Activated naive CD8-positive, alpha-beta T cell treated with anti-CD3 and anti-CD28 coated beads, Interleukin-2, amount 50 U/mL, for 24 hours (primary cell): ENCODE data around the gene MEOX1.

ENCODE experiments used
- ATAC-seq: fragments of 150-1000 bp; cut with Tn5 transposase; one replicate; pipeline ENCODE4 v1.10.0; 2021
- DNase-seq: peaks from one replicate; pipeline ENCODE4 v3.0.0; 2021
- H3K27ac Mint-ChIP-seq: one replicate; pipeline ENCODE4 v1.8.0; 2021; ENCODE audit warnings: mild to moderate bottlenecking, mixed read lengths
- H3K27me3 Mint-ChIP-seq: one replicate; pipeline ENCODE4 v1.8.0; 2021; ENCODE audit warnings: mixed read lengths
- H3K36me3 Mint-ChIP-seq: one replicate; pipeline ENCODE4 v1.8.0; 2021; ENCODE audit warnings: low read depth, mixed read lengths
- H3K4me1 Mint-ChIP-seq: one replicate; pipeline ENCODE4 v1.8.0; 2021; ENCODE audit warnings: mixed read lengths
- H3K4me3 Mint-ChIP-seq: one replicate; pipeline ENCODE4 v1.8.0; 2021; ENCODE audit warnings: mild to moderate bottlenecking, moderate library complexity, mixed read lengths
- H3K9me3 Mint-ChIP-seq: one replicate; pipeline ENCODE4 v1.8.0; 2021; ENCODE audit warnings: mixed read lengths

Gene MEOX1

DNA sequence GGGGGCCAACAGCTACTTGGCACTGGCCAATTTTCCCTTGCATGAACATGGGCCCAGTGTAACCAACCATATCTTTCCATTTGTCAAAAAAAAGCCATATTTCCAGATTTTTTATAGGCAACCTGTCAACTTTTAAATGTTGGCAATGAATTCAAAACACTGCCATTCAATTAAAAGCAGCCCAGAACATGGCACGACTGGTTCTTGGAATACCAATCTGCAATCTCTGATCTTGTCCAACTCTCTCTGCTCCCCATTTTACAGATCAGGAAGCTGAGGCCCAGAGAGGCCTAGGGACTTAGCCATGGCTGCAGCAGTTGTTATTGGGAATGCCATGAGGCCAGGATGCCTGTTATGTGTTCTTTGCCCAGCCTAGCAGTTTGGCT, 8.9 kb upstream of the MEOX1 start:
- peaks cover 3% of the 10 kb centered on the region for H3K27me3 Mint-ChIP-seq

GRCh38 chr17:43669971-43670644, 8.4 kb upstream of the MEOX1 start:
- Mint-ChIP-seq H3K27ac (no peak overlapping the region), H3K4me1 (peaks cover 11% of the 10 kb centered on the region), H3K9me3 (no peaks in the 10 kb centered on the region), H3K4me3 (no peak overlapping the region), H3K36me3 (no peaks in the 10 kb centered on the region), H3K27me3 (no peaks in the 10 kb centered on the region)
- DNase-seq (no peak), ATAC-seq (peak; percentile 26)

More for the DNA sequence above, 8.9 kb upstream of the MEOX1 start:
- Mint-ChIP-seq H3K4me1 (peaks cover 11% of the 10 kb centered on the region), H3K27ac (no peak overlapping the region), H3K4me3 (no peak overlapping the region), H3K9me3 (no peaks in the 10 kb centered on the region), H3K36me3 (no peaks in the 10 kb centered on the region)
- DNase-seq (no peak), ATAC-seq (no peak)

DNA sequence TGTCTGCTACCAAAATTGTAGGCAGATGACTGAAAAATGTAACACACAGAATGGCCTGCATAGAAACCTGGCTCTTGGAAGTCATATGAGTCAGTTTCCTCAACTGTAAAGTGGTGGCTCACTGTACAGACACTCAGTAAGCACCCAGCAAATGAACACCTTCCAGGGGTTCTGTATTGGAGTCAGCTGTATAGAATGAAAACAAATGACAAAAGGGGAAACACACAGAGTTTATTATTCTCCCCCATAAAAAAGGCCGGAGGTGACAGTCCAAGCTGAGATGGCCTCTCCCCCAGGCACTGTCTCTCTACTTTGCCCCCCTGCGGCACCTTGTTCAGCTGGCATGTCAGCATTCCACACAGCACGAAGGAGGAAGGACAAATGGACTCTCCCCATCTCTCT, 6.2 kb upstream of the MEOX1 start:
- Mint-ChIP-seq H3K27ac (no peak overlapping the region), H3K4me3 (no peak overlapping the region), H3K27me3 (no peaks in the 10 kb centered on the region), H3K4me1 (peaks cover 9% of the 10 kb centered on the region), H3K9me3 (no peaks in the 10 kb centered on the region), H3K36me3 (no peaks in the 10 kb centered on the region)
- DNase-seq: no peak
- ATAC-seq: peak; percentile 47

DNA sequence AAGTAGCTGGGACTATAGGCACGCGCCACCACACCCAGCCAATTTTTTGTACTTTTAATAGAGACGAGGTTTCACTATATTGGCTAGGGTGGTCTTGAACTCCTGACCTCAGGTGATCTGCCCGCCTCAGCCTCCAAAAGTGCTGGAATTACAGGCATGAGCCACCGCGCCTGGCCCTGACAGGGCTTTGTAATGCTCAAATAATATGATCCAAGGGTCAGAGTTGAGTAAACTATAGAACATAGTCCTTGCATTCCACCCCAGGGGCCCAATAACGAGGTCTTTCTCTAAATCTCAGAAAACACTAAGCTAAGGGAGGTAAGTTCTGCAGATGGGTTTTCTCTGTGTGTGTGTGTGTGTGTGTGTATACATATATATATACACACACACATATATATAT, 5.8 kb upstream of the MEOX1 start:
- ATAC-seq: no peak

DNA sequence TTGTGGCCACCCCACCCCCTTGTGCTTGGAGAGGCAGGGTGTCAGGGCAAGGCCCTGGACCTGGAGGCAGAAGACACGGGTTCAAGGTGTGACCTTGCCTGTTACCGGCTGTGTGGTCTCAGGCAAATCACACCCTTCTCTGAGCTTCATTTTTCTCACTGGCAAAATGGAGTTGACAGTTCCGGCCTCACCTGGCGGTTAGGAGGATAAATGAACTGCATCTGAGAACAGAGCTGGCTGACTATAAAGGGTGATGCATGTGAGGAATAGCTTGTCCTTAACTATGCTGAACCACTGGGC, 4.2 kb upstream of the MEOX1 start:
- H3K9me3 Mint-ChIP-seq: no peaks in the 10 kb centered on the region
- H3K36me3 Mint-ChIP-seq: no peaks in the 10 kb centered on the region
- DNase-seq: no peak
- no peak overlapping the region for H3K4me3 Mint-ChIP-seq
- H3K27ac Mint-ChIP-seq: no peak overlapping the region
- H3K27me3 Mint-ChIP-seq: no peaks in the 10 kb centered on the region
- peaks cover 27% of the 10 kb centered on the region for H3K4me1 Mint-ChIP-seq
- no peak for ATAC-seq

More for the DNA sequence above, 5.8 kb upstream of the MEOX1 start:
- H3K27me3 Mint-ChIP-seq: no peaks in the 10 kb centered on the region
- no peak overlapping the region for H3K27ac Mint-ChIP-seq
- DNase-seq: no peak
- no peaks in the 10 kb centered on the region for H3K36me3 Mint-ChIP-seq
- H3K4me1 Mint-ChIP-seq: peaks cover 11% of the 10 kb centered on the region
- no peak overlapping the region for H3K4me3 Mint-ChIP-seq
- H3K9me3 Mint-ChIP-seq: no peaks in the 10 kb centered on the region

GRCh38 chr17:43665084-43665936, 3.6 kb upstream of the MEOX1 start:
- no peak overlapping the region for H3K4me3 Mint-ChIP-seq
- H3K27ac Mint-ChIP-seq: no peak overlapping the region
- no peaks in the 10 kb centered on the region for H3K27me3 Mint-ChIP-seq
- DNase-seq (no peak), ATAC-seq (no peak)
- H3K9me3 Mint-ChIP-seq: no peaks in the 10 kb centered on the region
- H3K4me1 Mint-ChIP-seq: peaks cover 31% of the 10 kb centered on the region
- H3K36me3 Mint-ChIP-seq: no peaks in the 10 kb centered on the region

- Mint-ChIP-seq H3K36me3 (no peaks in the 10 kb centered on the region), H3K4me3 (no peak overlapping the region), H3K27me3 (peaks cover 2% of the 10 kb centered on the region), H3K27ac (no peak overlapping the region), H3K4me1 (peaks cover 23% of the 10 kb centered on the region), H3K9me3 (no peaks in the 10 kb centered on the region)
- ATAC-seq: no peak
- no peak for DNase-seq
Observed at GRCh38 chr17:43664096-43664495, 2.4 kb upstream of the MEOX1 start.

GRCh38 chr17:43663383-43663782, 1.7 kb upstream of the MEOX1 start:
- ATAC-seq (no peak), DNase-seq (no peak)
- Mint-ChIP-seq H3K4me3 (no peak overlapping the region), H3K27me3 (peaks cover 2% of the 10 kb centered on the region), H3K4me1 (peaks cover 23% of the 10 kb centered on the region), H3K27ac (no peak overlapping the region), H3K36me3 (no peaks in the 10 kb centered on the region), H3K9me3 (no peaks in the 10 kb centered on the region)

DNA sequence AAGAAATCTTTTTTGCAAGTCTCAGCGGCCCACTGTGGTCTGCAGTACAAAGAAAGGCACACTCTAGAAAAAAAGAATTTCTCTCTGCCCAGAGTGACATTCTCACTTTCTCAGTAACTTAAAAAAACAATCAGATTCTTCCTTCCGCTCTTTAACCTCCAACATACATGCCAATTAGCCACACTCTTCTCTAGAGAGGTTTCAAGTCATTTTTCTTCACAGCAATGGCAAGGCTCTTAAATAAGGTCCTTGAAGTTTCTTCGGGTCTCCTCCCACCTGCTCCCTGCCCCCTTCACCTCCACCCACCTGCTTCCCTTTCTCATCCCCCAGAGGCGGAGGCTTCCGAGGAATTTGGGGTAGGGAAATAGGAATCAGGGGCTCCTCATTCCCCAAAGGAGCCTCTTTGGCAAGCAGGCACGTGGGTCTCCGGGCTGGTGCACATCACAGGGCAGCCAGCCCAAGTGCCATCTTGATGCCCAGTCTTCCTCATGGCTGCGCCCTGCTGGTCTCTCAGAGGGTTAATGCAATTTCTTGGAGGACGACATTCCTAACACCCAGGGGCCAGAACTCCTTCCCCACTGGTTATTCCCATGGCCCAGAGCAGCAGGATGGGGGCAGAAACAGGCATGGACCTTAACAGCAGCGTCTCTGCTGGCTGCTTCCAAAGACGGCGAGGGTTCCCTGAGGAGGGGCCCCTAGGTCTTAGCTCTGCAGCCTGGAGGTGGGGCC, 855 bp upstream of the MEOX1 start:
- Mint-ChIP-seq H3K4me3 (no peak overlapping the region), H3K27ac (no peak overlapping the region), H3K27me3 (peaks cover 2% of the 10 kb centered on the region), H3K36me3 (no peaks in the 10 kb centered on the region), H3K9me3 (no peaks in the 10 kb centered on the region), H3K4me1 (peaks cover 23% of the 10 kb centered on the region)
- DNase-seq (no peak), ATAC-seq (no peak)

DNA sequence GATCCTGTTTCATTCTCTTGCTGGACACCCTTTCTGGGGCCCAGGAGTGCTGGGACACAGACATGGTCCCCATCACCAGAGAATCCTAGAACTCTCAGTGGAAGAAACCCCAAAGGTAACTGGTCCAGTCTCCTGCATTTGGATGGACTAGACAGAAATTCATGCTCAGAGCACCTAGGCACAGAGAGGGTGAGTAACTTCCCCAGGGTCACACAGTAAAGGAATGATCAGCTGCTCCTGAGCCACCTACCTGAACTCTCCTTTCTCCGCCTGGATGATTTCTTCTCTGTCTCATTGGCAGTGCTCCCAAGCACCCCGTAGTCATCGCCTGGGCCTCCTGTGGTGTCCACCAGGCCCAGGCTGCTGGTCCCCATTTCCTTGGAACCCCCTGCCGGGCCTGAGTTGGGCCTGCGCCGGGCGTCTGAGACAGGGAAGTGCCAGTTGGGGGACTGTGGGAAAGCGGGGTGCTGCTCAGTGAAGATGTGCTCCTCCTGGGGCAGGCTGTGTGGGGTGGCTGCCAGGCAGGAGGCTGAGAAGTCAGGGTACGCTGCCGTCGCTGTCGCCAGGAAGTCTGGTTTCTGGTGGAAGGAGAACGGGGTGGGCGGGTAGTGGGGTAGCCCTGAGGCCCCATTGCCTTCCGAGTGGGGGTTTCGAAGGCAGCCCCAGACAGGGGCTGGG, 767 bp downstream of the MEOX1 start:
- H3K36me3 Mint-ChIP-seq: no peaks in the 10 kb centered on the region
- H3K27ac Mint-ChIP-seq: no peak overlapping the region
- H3K27me3 Mint-ChIP-seq: peaks cover 2% of the 10 kb centered on the region
- peaks cover 28% of the 10 kb centered on the region for H3K4me1 Mint-ChIP-seq
- H3K4me3 Mint-ChIP-seq: no peak overlapping the region
- DNase-seq (no peak), ATAC-seq (no peak)
- no peaks in the 10 kb centered on the region for H3K9me3 Mint-ChIP-seq

- no peak for DNase-seq
- no peak overlapping the region for H3K4me3 Mint-ChIP-seq
- H3K27ac Mint-ChIP-seq: no peak overlapping the region
- H3K9me3 Mint-ChIP-seq: no peaks in the 10 kb centered on the region
- H3K27me3 Mint-ChIP-seq: peaks cover 2% of the 10 kb centered on the region
- H3K4me1 Mint-ChIP-seq: peaks cover 32% of the 10 kb centered on the region
- H3K36me3 Mint-ChIP-seq: no peaks in the 10 kb centered on the region
- ATAC-seq: no peak
Observed at GRCh38 chr17:43659823-43660617, 1.7 kb downstream of the MEOX1 start.

- H3K4me3 Mint-ChIP-seq: no peak overlapping the region
- no peak overlapping the region for H3K27ac Mint-ChIP-seq
- H3K27me3 Mint-ChIP-seq: peaks cover 2% of the 10 kb centered on the region
- no peak for DNase-seq
- no peak for ATAC-seq
- no peaks in the 10 kb centered on the region for H3K9me3 Mint-ChIP-seq
- H3K36me3 Mint-ChIP-seq: no peaks in the 10 kb centered on the region
- H3K4me1 Mint-ChIP-seq: peaks cover 32% of the 10 kb centered on the region
Observed at GRCh38 chr17:43658900-43659299, 2.8 kb downstream of the MEOX1 start.

- Mint-ChIP-seq H3K27ac (no peak overlapping the region), H3K4me1 (peaks cover 13% of the 10 kb centered on the region)
- ATAC-seq: no peak
Observed at GRCh38 chr17:43655693-43656255, 5.9 kb downstream of the MEOX1 start.

GRCh38 chr17:43652124-43652480, 9.6 kb downstream of the MEOX1 start:
- peaks cover 10% of the 10 kb centered on the region for H3K4me1 Mint-ChIP-seq
- peaks cover 8% of the 10 kb centered on the region for H3K27me3 Mint-ChIP-seq
- ATAC-seq (no peak), DNase-seq (no peak)
- H3K9me3 Mint-ChIP-seq: no peaks in the 10 kb centered on the region
- H3K36me3 Mint-ChIP-seq: no peaks in the 10 kb centered on the region
- H3K4me3 Mint-ChIP-seq: no peak overlapping the region
- H3K27ac Mint-ChIP-seq: no peak overlapping the region

More at GRCh38 chr17:43655693-43656255, 5.9 kb downstream of the MEOX1 start:
- no peak for DNase-seq
- H3K4me3 Mint-ChIP-seq: no peak overlapping the region
- no peaks in the 10 kb centered on the region for H3K36me3 Mint-ChIP-seq
- peaks cover 2% of the 10 kb centered on the region for H3K27me3 Mint-ChIP-seq
- no peaks in the 10 kb centered on the region for H3K9me3 Mint-ChIP-seq
